Panc1 (cell line): ENCODE data around the gene RHOT2. TPM values are rescaled to one million over a fixed set of nuclear protein-coding genes. Genes with fewer than 3 reads are reported as not detected.

Source experiments
- ATAC-seq: fragments of 200-7000 bp; cut with Tn5 transposase; 2 replicates; pipeline ENCODE4 v1.9.1; 2020; ENCODE audit warnings: mild to moderate bottlenecking, moderate library complexity
- BruUV-seq: library from RNA; stranded (reverse); fragments of 400-500 nt; replicated peaks from 2 replicates; lab custom pipeline; 2021; lab: Mats Ljungman, UMichigan
- CTCF ChIA-PET: fragments of 300-600 bp; sonication (Branson Sonifier 250); formaldehyde crosslinking; loops from one replicate; lab custom pipeline; 2022; ENCODE audit warnings: antibody characterized with exemption; lab: Charles Lee
- POLR2A ChIA-PET: fragments of 300-600 bp; sonication (Branson Sonifier 250); formaldehyde crosslinking; loops from one replicate; lab custom pipeline; 2022; ENCODE audit warnings: antibody characterized with exemption; lab: Charles Lee
- DNase-seq: peaks from one replicate; pipeline ENCODE4 v3.0.0-alpha.2; 2010; ENCODE audit warnings: low read depth, low spot score
- H3K27ac ChIP-seq: 2 replicates; pipeline ENCODE4 v1.5.1; 2011; ENCODE audit warnings: mild to moderate bottlenecking, low read length, inconsistent platforms
- H3K27me3 ChIP-seq: fragments of 200-500 bp; sonication (Bioruptor generic); 2 replicates; pipeline ENCODE4 v1.6.0; 2014; ENCODE audit warnings: low read length, inconsistent platforms; ENCODE audit not compliant: control insufficient read depth, insufficient read depth
- H3K36me3 ChIP-seq: fragments of 200-500 bp; sonication (Bioruptor generic); 2 replicates; pipeline ENCODE4 v1.5.1; 2014; ENCODE audit warnings: inconsistent platforms, mild to moderate bottlenecking, low read length, moderate library complexity; ENCODE audit not compliant: control insufficient read depth, insufficient read depth
- H3K4me1 ChIP-seq: 2 replicates; pipeline ENCODE4 v1.5.1; 2011; ENCODE audit warnings: inconsistent platforms, mild to moderate bottlenecking, low read length, moderate library complexity; ENCODE audit not compliant: control insufficient read depth, insufficient read depth
- H3K4me3 ChIP-seq, 2 experiments: 2 replicates each; pipeline ENCODE4 v1.5.1; 2011 to 2012; ENCODE audit warnings: low read depth in 2 of 2, low read length in 2 of 2, mild to moderate bottlenecking in 2 of 2, inconsistent platforms in 1 of 2, moderate library complexity in 1 of 2
- H3K9me3 ChIP-seq: fragments of 200-500 bp; sonication (Bioruptor generic); 2 replicates; pipeline ENCODE4 v1.5.1; 2014; ENCODE audit warnings: low read depth, mild to moderate bottlenecking, inconsistent platforms, low read length, moderate library complexity; ENCODE audit not compliant: control insufficient read depth, insufficient read depth
- CTCF ChIP-seq: fragments of 450-650 bp; IDR thresholded peaks from 2 replicates; pipeline ENCODE4 v1.5.1; 2017; ENCODE audit warnings: mild to moderate bottlenecking
- POLR2AphosphoS5 ChIP-seq: IDR thresholded peaks from 2 replicates; pipeline ENCODE4 v1.6.1; 2012; ENCODE audit warnings: mild to moderate bottlenecking, low read depth, low read length, moderate library complexity
- REST ChIP-seq, 2 experiments: IDR thresholded peaks; 2 replicates each; pipeline ENCODE4 v1.6.1; 2011 to 2012; ENCODE audit warnings: low read depth in 2 of 2, control low read depth in 1 of 2, low read length in 1 of 2, mild to moderate bottlenecking in 1 of 2, moderate library complexity in 1 of 2; ENCODE audit not compliant: insufficient read depth in 1 of 2
- SIN3A ChIP-seq: IDR thresholded peaks from 2 replicates; pipeline ENCODE4 v1.6.1; 2012; ENCODE audit warnings: low read depth, mild to moderate bottlenecking, low read length, moderate library complexity, borderline replicate concordance; ENCODE audit not compliant: insufficient read depth
- TCF7L2 ChIP-seq: IDR thresholded peaks from 2 replicates; pipeline ENCODE4 v1.6.1; 2011; ENCODE audit warnings: mild to moderate bottlenecking, low read depth, low read length, inconsistent platforms
- in situ Hi-C: cut with HindIII; loops from 2 replicates; pipeline ENCODE4 v1.10.0; 2016; ENCODE audit warnings: low sequenced_read_pairs, low pct_unique_long_range_greater_than_20kb
- intact Hi-C: fragments of 100-400 bp; cut with micrococcal nuclease; formaldehyde crosslinking; loops from one replicate; pipeline ENCODE4 v1.10.0; 2022; ENCODE audit not compliant: unreplicated experiment
- total RNA-seq: library from RNA; stranded (reverse); gene quantifications from one replicate; pipeline ENCODE4 v1.2.1, GENCODE V29; 2021; ENCODE audit not compliant: unreplicated experiment

RHOT2 gene
- total RNA-seq, 1 experiment from 2014 or later: 195 TPM

- in situ Hi-C loops: no loop called here
- peak overlapping the region; percentile 88 for H3K27ac ChIP-seq
- H3K4me3 ChIP-seq: peak overlapping the region; percentile 59 to 76
- no peaks in the 10 kb centered on the region for H3K36me3 ChIP-seq
- DNase-seq (no peak), ATAC-seq (peak; percentile 24)
- peaks cover 25% of the 10 kb centered on the region for H3K4me1 ChIP-seq
- ChIA-PET POLR2A (interaction anchor here (0.6 kb wide), 1 partner anchor 53 kb away, joined by 3 read pairs; no protein-coding TSS in a partner anchor), CTCF (interaction anchor here (0.6 kb wide), 1 partner anchor 266 kb away, joined by 4 read pairs; no protein-coding TSS in a partner anchor)
- BruUV-seq: no TSS peak
- intact Hi-C loops: no loop called here
- TF ChIP-seq POLR2AphosphoS5 (no peak; the same call in 1 of the 2 replicates), REST (IDR thresholded peaks at IDR 0.05; ENCODE audit: insufficient read depth in 1 of 2, low read depth in 2 of 2, low read length in 1 of 2) (no peak), SIN3A (no peak), TCF7L2 (no peak), CTCF (no peak)
- no peaks in the 10 kb centered on the region for H3K9me3 ChIP-seq
- no peaks in the 10 kb centered on the region for H3K27me3 ChIP-seq
Observed at GRCh38 chr16:637081-638018, 30.6 kb upstream of the RHOT2 start.

GRCh38 chr16:638034-638543 lies 29.8 kb upstream of the RHOT2 start:
- ChIA-PET CTCF (no interaction called here), POLR2A (interaction anchor here (0.6 kb wide), 1 partner anchor 54 kb away, joined by 3 read pairs; no protein-coding TSS in a partner anchor)
- H3K4me1 ChIP-seq: peaks cover 29% of the 10 kb centered on the region
- H3K36me3 ChIP-seq: no peaks in the 10 kb centered on the region
- intact Hi-C loops (no loop called here), in situ Hi-C loops (no loop called here)
- DNase-seq (no peak), ATAC-seq (no peak)
- H3K9me3 ChIP-seq: no peaks in the 10 kb centered on the region
- TF ChIP-seq TCF7L2: no peak
- no peak for TF ChIP-seq SIN3A
- no peak for TF ChIP-seq REST (IDR thresholded peaks at IDR 0.05; ENCODE audit: insufficient read depth in 1 of 2, low read depth in 2 of 2, low read length in 1 of 2)
- TF ChIP-seq CTCF: no peak
- no peak for TF ChIP-seq POLR2AphosphoS5
- H3K27ac ChIP-seq: peak overlapping the region; percentile 88
- BruUV-seq: no TSS peak
- no peak overlapping the region for H3K4me3 ChIP-seq
- no peaks in the 10 kb centered on the region for H3K27me3 ChIP-seq
